ENCODE results near the gene TOGARAM2.

Gene TOGARAM2

GRCh38 chr2:29057006-29057405 lies 75.9 kb downstream of the TOGARAM2 start:
- no peak for DNase-seq

GRCh38 chr2:29059624-29060023 lies 78.5 kb downstream of the TOGARAM2 start:
- peak; percentile 33 for DNase-seq

GRCh38 chr2:29060441-29060840 lies 79.3 kb downstream of the TOGARAM2 start:
- no peak for DNase-seq

- DNase-seq: no peak
Observed at GRCh38 chr2:29061176-29061575, 80.1 kb downstream of the TOGARAM2 start.

- DNase-seq: no peak
Observed at GRCh38 chr2:29061616-29062015, 80.5 kb downstream of the TOGARAM2 start.

GRCh38 chr2:29062371-29062770 lies 81.3 kb downstream of the TOGARAM2 start:
- DNase-seq: no peak

GRCh38 chr2:29063056-29063455 lies 82.0 kb downstream of the TOGARAM2 start:
- DNase-seq: no peak

- no peak for DNase-seq
Observed at GRCh38 chr2:29063646-29064345, 82.7 kb downstream of the TOGARAM2 start.

- DNase-seq: no peak
Observed at GRCh38 chr2:29064346-29064715, 83.2 kb downstream of the TOGARAM2 start.

- no peak for DNase-seq
Observed at GRCh38 chr2:29064746-29065067, 83.6 kb downstream of the TOGARAM2 start.

- DNase-seq: no peak
Observed at GRCh38 chr2:29065068-29065811, 84.1 kb downstream of the TOGARAM2 start.

- DNase-seq: no peak
Observed at GRCh38 chr2:29066271-29066860, 85.3 kb downstream of the TOGARAM2 start.

- DNase-seq: no peak
Observed at GRCh38 chr2:29066997-29067605, 86.0 kb downstream of the TOGARAM2 start.

GRCh38 chr2:29068513-29068912 lies 87.4 kb downstream of the TOGARAM2 start:
- no peak for DNase-seq

- DNase-seq: no peak
Observed at GRCh38 chr2:29070526-29070925, 89.4 kb downstream of the TOGARAM2 start.

- DNase-seq: no peak
Observed at GRCh38 chr2:29071032-29071975, 90.2 kb downstream of the TOGARAM2 start.

- DNase-seq: no peak
Observed at GRCh38 chr2:29072251-29072650, 91.2 kb downstream of the TOGARAM2 start.

- no peak for DNase-seq
Observed at GRCh38 chr2:29072971-29073725, 92.0 kb downstream of the TOGARAM2 start.

- no peak for DNase-seq
Observed at GRCh38 chr2:29073933-29074332, 92.8 kb downstream of the TOGARAM2 start.

- DNase-seq: no peak
Observed at GRCh38 chr2:29074411-29074810, 93.3 kb downstream of the TOGARAM2 start, which contains the start of gene PCARE. Gene PCARE (minus strand): TSS chr2:29074523. CDS start chr2:29074261, 262 bp downstream.

- no peak for DNase-seq
Observed at GRCh38 chr2:29075894-29076705, 95.0 kb downstream of the TOGARAM2 start.

Measured in activated CD4-positive, alpha-beta T cell treated with anti-CD3 and anti-CD28 coated beads, Interleukin-10, Interleukin-2, amounts not matched to agents 100 ng/mL and 50 ng/mL, durations not matched to agents 16 hours and 8 hours (primary cell).